ENCODE data around the gene GDF11. TPM values are rescaled to one million over a fixed set of nuclear protein-coding genes. Genes with fewer than 3 reads are reported as not detected.
A peak's percentile ranks its signal among the peaks of the same experiment; 100 is the strongest.

Gene GDF11
- total RNA-seq, 1 donor from 2014 or later = 50.3 TPM

DNA sequence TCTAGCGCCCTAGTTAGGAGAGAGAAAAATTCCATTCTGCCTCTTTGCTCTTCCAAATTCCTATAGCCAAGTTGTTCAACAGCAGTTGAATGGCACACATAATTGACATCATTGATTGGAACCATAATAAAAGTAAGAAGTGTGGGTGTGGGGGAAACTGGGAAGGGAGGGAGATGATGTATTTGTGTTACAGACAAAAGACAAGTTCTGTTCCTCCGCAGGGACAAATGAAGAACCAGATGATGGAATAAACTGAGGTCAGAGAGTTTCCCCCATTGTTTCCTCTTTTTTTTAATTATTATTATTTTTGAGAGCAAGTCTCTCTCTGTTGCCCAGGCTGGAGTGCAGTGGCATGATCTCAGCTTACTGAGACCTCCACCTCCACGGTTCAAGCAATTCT, 34.9 kb downstream of the GDF11 start:
- DNase-seq (ENCODE audit: low spot score, unreplicated experiment) = no peak
- no peaks in the 10 kb centered on the region for H3K9me3 Mint-ChIP-seq (ENCODE audit: low read depth)
- peak overlapping the region; percentile 8 for H3K27ac Mint-ChIP-seq
- H3K27me3 Mint-ChIP-seq = no peaks in the 10 kb centered on the region
- H3K4me1 Mint-ChIP-seq (ENCODE audit: low read depth) = peaks cover 11% of the 10 kb centered on the region
- H3K36me3 Mint-ChIP-seq (ENCODE audit: insufficient read depth) = peaks cover 21% of the 10 kb centered on the region
- no peak overlapping the region for H3K4me3 Mint-ChIP-seq (ENCODE audit: low read depth)
- TF ChIP-seq, protein P1, sequence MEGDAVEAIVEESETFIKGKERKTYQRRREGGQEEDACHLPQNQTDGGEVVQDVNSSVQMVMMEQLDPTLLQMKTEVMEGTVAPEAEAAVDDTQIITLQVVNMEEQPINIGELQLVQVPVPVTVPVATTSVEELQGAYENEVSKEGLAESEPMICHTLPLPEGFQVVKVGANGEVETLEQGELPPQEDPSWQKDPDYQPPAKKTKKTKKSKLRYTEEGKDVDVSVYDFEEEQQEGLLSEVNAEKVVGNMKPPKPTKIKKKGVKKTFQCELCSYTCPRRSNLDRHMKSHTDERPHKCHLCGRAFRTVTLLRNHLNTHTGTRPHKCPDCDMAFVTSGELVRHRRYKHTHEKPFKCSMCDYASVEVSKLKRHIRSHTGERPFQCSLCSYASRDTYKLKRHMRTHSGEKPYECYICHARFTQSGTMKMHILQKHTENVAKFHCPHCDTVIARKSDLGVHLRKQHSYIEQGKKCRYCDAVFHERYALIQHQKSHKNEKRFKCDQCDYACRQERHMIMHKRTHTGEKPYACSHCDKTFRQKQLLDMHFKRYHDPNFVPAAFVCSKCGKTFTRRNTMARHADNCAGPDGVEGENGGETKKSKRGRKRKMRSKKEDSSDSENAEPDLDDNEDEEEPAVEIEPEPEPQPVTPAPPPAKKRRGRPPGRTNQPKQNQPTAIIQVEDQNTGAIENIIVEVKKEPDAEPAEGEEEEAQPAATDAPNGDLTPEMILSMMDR (IDR thresholded peaks at IDR 0.05; ENCODE audit: unreplicated experiment) = no peak

DNA sequence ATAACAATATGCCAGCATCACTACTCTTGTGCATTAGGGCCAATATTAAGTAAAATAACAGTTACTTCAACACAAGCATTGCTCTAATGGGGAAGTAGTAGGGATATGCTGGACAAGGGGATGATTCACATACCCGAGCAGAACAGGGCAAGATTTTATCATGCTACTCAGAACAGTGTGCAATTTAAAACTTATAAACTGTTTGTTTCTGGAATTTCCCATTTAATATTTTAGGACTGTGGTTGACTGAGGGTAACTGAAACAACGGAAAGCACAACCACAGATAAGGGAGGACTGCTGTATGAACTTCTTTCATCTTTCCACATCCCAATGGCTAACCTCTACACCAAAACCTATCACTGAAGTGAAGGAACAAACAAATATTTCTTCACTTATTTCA, 37.8 kb downstream of the GDF11 start:
- Mint-ChIP-seq H3K27me3 (no peaks in the 10 kb centered on the region), H3K9me3 (ENCODE audit: low read depth) (no peaks in the 10 kb centered on the region), H3K4me1 (ENCODE audit: low read depth) (peaks cover 14% of the 10 kb centered on the region), H3K27ac (no peak overlapping the region), H3K4me3 (ENCODE audit: low read depth) (no peak overlapping the region), H3K36me3 (ENCODE audit: insufficient read depth) (peaks cover 22% of the 10 kb centered on the region)
- TF ChIP-seq, protein P1 (IDR thresholded peaks at IDR 0.05; ENCODE audit: unreplicated experiment) = no peak
- no peak for DNase-seq (ENCODE audit: low spot score, unreplicated experiment)

DNA sequence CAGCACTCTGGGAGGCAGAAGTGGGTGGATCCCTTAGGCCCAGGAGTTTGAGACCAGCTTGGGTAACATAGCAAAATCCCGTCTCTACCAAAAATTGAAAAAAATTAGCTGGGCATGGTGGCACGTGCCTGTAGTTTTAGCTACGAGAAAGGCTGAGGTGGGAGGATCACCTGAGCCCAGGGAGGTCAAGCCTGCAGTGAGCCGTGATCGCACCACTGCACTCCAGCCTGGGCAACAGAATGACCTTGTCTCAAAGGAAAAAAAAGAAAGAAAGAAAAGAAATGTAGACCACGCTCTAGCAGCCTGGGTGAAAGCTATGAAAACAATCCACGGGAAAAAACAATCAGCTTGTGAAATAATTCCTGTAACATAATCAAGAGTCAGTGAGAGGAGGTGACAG, 45.6 kb downstream of the GDF11 start:
- Mint-ChIP-seq H3K27ac (peak overlapping the region; percentile 88), H3K4me3 (ENCODE audit: low read depth) (peak overlapping the region; percentile 18), H3K36me3 (ENCODE audit: insufficient read depth) (peaks cover 35% of the 10 kb centered on the region), H3K4me1 (ENCODE audit: low read depth) (peaks cover 24% of the 10 kb centered on the region), H3K9me3 (ENCODE audit: low read depth) (no peaks in the 10 kb centered on the region), H3K27me3 (no peaks in the 10 kb centered on the region)
- TF ChIP-seq, protein P1 (IDR thresholded peaks at IDR 0.05; ENCODE audit: unreplicated experiment) = no peak
- no peak for DNase-seq (ENCODE audit: low spot score, unreplicated experiment)

DNA sequence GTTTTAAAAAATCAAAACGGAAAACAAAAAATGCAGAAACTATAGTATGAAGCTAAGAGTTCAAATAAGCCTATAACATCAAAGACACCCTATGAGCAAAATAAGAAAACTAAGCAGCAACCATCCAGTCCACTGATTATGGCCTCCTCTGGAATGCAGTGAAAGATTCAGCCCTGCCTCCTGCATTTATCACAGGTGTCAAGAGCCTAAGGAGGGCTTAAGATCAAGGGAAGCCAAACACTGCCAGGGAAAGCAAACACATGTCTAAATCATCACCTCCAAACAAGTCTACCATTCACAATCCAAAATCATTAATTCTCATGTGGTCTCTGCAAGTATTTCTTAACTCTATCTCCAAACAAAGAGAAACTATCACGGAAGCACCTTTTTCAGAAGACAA, 46.2 kb downstream of the GDF11 start:
- Mint-ChIP-seq H3K9me3 (ENCODE audit: low read depth) (no peaks in the 10 kb centered on the region), H3K27ac (peak overlapping the region; percentile 88), H3K27me3 (no peaks in the 10 kb centered on the region), H3K36me3 (ENCODE audit: insufficient read depth) (peaks cover 35% of the 10 kb centered on the region), H3K4me3 (ENCODE audit: low read depth) (peak overlapping the region; percentile 41), H3K4me1 (ENCODE audit: low read depth) (peaks cover 22% of the 10 kb centered on the region)
- TF ChIP-seq, protein P1 (IDR thresholded peaks at IDR 0.05; ENCODE audit: unreplicated experiment) = no peak
- no peak for DNase-seq (ENCODE audit: low spot score, unreplicated experiment)

DNA sequence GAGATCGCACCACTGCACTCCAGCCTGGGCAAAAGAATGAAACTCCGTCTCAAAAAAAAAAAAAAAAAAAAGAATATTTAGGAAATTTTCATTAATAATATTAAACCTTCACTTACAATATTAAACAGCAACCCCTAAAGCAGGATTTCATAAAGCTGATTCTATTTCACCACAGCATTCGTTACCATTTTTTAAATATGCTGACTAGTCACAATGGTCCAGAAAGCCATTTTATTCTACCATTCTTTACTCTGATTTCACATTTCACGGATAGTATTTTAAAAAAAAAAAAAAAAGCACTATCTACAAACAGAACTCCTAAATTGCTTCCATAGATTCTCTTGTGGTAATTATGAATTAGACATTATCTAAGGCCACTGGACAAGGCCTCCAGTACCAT, 47.0 kb downstream of the GDF11 start:
- peaks cover 37% of the 10 kb centered on the region for H3K36me3 Mint-ChIP-seq (ENCODE audit: insufficient read depth)

More for the DNA sequence above, 47.0 kb downstream of the GDF11 start:
- H3K4me3 Mint-ChIP-seq (ENCODE audit: low read depth) = no peak overlapping the region
- H3K27ac Mint-ChIP-seq = peak overlapping the region; percentile 73
- peaks cover 22% of the 10 kb centered on the region for H3K4me1 Mint-ChIP-seq (ENCODE audit: low read depth)
- H3K9me3 Mint-ChIP-seq (ENCODE audit: low read depth) = no peaks in the 10 kb centered on the region
- H3K27me3 Mint-ChIP-seq = no peaks in the 10 kb centered on the region
- TF ChIP-seq, protein P1 (IDR thresholded peaks at IDR 0.05; ENCODE audit: unreplicated experiment) = no peak
- no peak for DNase-seq (ENCODE audit: low spot score, unreplicated experiment)

Measured in progenitor cell of endocrine pancreas (in vitro differentiated cells).